DMS153 (cell line): Measurements from ENCODE around the gene TAS2R60.
"Not testable (repeated sequence)": the region's sequence is repeated elsewhere in the genome, so short reads cannot be mapped to it uniquely, and the experiment has no call there.

Experiments
- DNase-seq: peaks from one replicate; lab custom pipeline; 2025; lab: John Stamatoyannopoulos, UW

The TAS2R60 gene

GRCh38 chr7:143479055-143479766 lies 36.0 kb downstream of the TAS2R60 start:
- DNase-seq = no peak

- no peak for DNase-seq
These were observed 37.2 kb downstream of the TAS2R60 start for GRCh38 chr7:143480501-143480900.

- DNase-seq = no peak
These were observed 40.9 kb downstream of the TAS2R60 start for GRCh38 chr7:143484119-143484518.

- no peak for DNase-seq
These were observed 41.8 kb downstream of the TAS2R60 start for GRCh38 chr7:143485094-143485493.

GRCh38 chr7:143485500-143485899 lies 42.2 kb downstream of the TAS2R60 start:
- no peak for DNase-seq

- not testable (repeated sequence) for DNase-seq
These were observed 43.0 kb downstream of the TAS2R60 start for GRCh38 chr7:143486266-143486665.

GRCh38 chr7:143487061-143487460 lies 43.8 kb downstream of the TAS2R60 start:
- no peak for DNase-seq

GRCh38 chr7:143487566-143487965 lies 44.3 kb downstream of the TAS2R60 start:
- no peak for DNase-seq

GRCh38 chr7:143490717-143491306 lies 47.6 kb downstream of the TAS2R60 start:
- DNase-seq = no peak

GRCh38 chr7:143492043-143492471 lies 48.8 kb downstream of the TAS2R60 start:
- DNase-seq = no peak

- DNase-seq = no peak
These were observed 49.8 kb downstream of the TAS2R60 start for GRCh38 chr7:143492799-143493739.

GRCh38 chr7:143493751-143494150 lies 50.5 kb downstream of the TAS2R60 start:
- DNase-seq = no peak
